Endothelial cell of umbilical vein (primary cell): ENCODE results near the gene DYRK3. TPM values are rescaled to one million over a fixed set of nuclear protein-coding genes. Genes with fewer than 3 reads are reported as not detected.

ENCODE experiments used
- BruUV-seq: library from RNA; stranded (reverse); fragments of 400-500 nt; replicated peaks from 2 replicates; lab custom pipeline; 2021; lab: Mats Ljungman, UMichigan
- CTCF ChIA-PET: fragments of 300-600, 350-600 bp; sonication (Branson Sonifier 250); formaldehyde crosslinking; loops from one replicate; lab custom pipeline; 2021; ENCODE audit warnings: antibody characterized with exemption, inconsistent platforms; lab: Charles Lee
- POLR2A ChIA-PET: fragments of 300-600, 350-600 bp; sonication (Branson Sonifier 250); formaldehyde crosslinking; loops from one replicate; lab custom pipeline; 2021; ENCODE audit warnings: antibody characterized with exemption, inconsistent platforms; lab: Charles Lee
- DNase-seq: peaks from one replicate; pipeline ENCODE4 v3.0.0-alpha.2; 2011; ENCODE audit warnings: low read depth, low spot score
- FAIRE-seq: peaks from 2 replicates; lab custom pipeline; 2011; peaks lifted over from hg19 to GRCh38; lab: Jason Lieb, UNC
- H2AFZ ChIP-seq: 2 replicates; pipeline ENCODE4 v1.6.0; 2012; ENCODE audit warnings: low read depth, low read length, control low read depth, inconsistent platforms
- H3K27ac ChIP-seq: 2 replicates; pipeline ENCODE4 v1.5.1; 2011; ENCODE audit warnings: low read depth, mild to moderate bottlenecking, control low read depth, low read length, moderate library complexity; ENCODE audit not compliant: insufficient read depth
- H3K27me3 ChIP-seq, 2 experiments: 2 replicates each; pipeline versions ENCODE4 v1.6.0 to v1.6.1; 2011; ENCODE audit warnings: low read length in 2 of 2, mixed read lengths in 1 of 2; ENCODE audit not compliant: control insufficient read depth in 2 of 2, insufficient read depth in 2 of 2
- H3K36me3 ChIP-seq, 2 experiments: 2 replicates in 1 of 2; 3 replicates in 1 of 2; pipeline ENCODE4 v1.5.1; 2011; ENCODE audit warnings: low read length in 2 of 2, mild to moderate bottlenecking in 1 of 2, moderate library complexity in 1 of 2; ENCODE audit not compliant: control insufficient read depth in 2 of 2, insufficient read depth in 2 of 2; ENCODE audit errors: extremely low read depth in 1 of 2
- H3K4me1 ChIP-seq: 3 replicates; pipeline ENCODE4 v1.5.1; 2011; ENCODE audit warnings: mild to moderate bottlenecking, low read length; ENCODE audit not compliant: control insufficient read depth, insufficient read depth; ENCODE audit errors: extremely low read depth
- H3K4me2 ChIP-seq: 2 replicates; pipeline ENCODE4 v1.6.1; 2011; ENCODE audit warnings: low read length, control low read depth, mixed read lengths; ENCODE audit not compliant: insufficient read depth
- H3K4me3 ChIP-seq, 3 experiments: fragments of 200-600 bp in 1 of 3; sonication (generic), shearing (Covaris generic) in 1 of 3; replicated peaks in 1 of 3; 2 replicates each; pipeline ENCODE4 v1.5.1; 2011 to 2016; ENCODE audit warnings: control low read depth in 3 of 3, low read length in 3 of 3, mild to moderate bottlenecking in 2 of 3, inconsistent platforms in 1 of 3, low read depth in 1 of 3, moderate library complexity in 1 of 3; ENCODE audit not compliant: insufficient read depth in 1 of 3
- H3K79me2 ChIP-seq: 2 replicates; pipeline ENCODE4 v1.6.0; 2012; ENCODE audit warnings: low read length, inconsistent platforms; ENCODE audit not compliant: control insufficient read depth, insufficient read depth
- H3K9ac ChIP-seq: replicated peaks from 2 replicates; pipeline ENCODE3; 2011; ENCODE audit warnings: low read length, control low read depth; ENCODE audit not compliant: insufficient read depth; ENCODE audit errors: extremely low read depth
- H3K9me1 ChIP-seq: replicated peaks from 3 replicates; pipeline ENCODE4 v1.6.0; 2011; ENCODE audit warnings: mild to moderate bottlenecking, low read length; ENCODE audit not compliant: control insufficient read depth, insufficient read depth; ENCODE audit errors: extremely low read depth
- H3K9me3 ChIP-seq: replicated peaks from 2 replicates; pipeline ENCODE4 v1.5.1; 2012; ENCODE audit warnings: low read length, inconsistent platforms; ENCODE audit not compliant: control insufficient read depth, insufficient read depth
- H4K20me1 ChIP-seq: replicated peaks from 2 replicates; pipeline ENCODE3; 2011; ENCODE audit warnings: mild to moderate bottlenecking, low read length; ENCODE audit not compliant: control insufficient read depth, insufficient read depth; ENCODE audit errors: extremely low read depth
- MAX ChIP-seq: IDR thresholded peaks from 2 replicates; pipeline ENCODE4 v1.6.1; 2011; ENCODE audit not compliant: insufficient read depth, insufficient read length
- MYC ChIP-seq: IDR thresholded peaks from one replicate; pipeline ENCODE4 v1.6.1; 2011; ENCODE audit warnings: mild to moderate bottlenecking, low read depth, low read length
- dilution Hi-C: fragments of 300-500 bp; cut with MboI; formaldehyde crosslinking; loops from one replicate; pipeline ENCODE4 v1.15.0; 2019; ENCODE audit warnings: low sequenced_read_pairs; ENCODE audit not compliant: extremely low pct_ligation_motif_present
- intact Hi-C: fragments of 100-400 bp; cut with micrococcal nuclease; formaldehyde crosslinking; loops from one replicate; pipeline ENCODE4 v1.10.0; 2022
- polyA plus RNA-seq, 4 experiments: library from polyadenylated mRNA; depleted of rRNA in 3 of 4; stranded (reverse) in 3 of 4; unstranded in 1 of 4; fragments of >200 nt; gene quantifications; 2 replicates each; pipeline versions ENCODE4 v1.2.1 to v1.2.3, GENCODE V29; 2011 to 2012; ENCODE audit warnings: missing spikeins in 1 of 4
- total RNA-seq: library from RNA; stranded (reverse); gene quantifications from 2 replicates; pipeline ENCODE4 v1.2.3, GENCODE V29; 2021

Gene DYRK3
- total and polyA plus RNA-seq, 2 donors (not counting 3 experiments of a cell fraction or from before 2014, with no cell fraction given) = 3.4 to 7.4 TPM

GRCh38 chr1:206656936-206657335, 21.6 kb downstream of the DYRK3 start:
- Histone ChIP-seq H3K27ac (no peak overlapping the region), H3K27me3 (peaks cover 14 to 23% of the 10 kb centered on the region in 2 experiments), H3K9me3 (no peaks in the 10 kb centered on the region), H3K4me1 (no peaks in the 10 kb centered on the region), H4K20me1 (no peaks in the 10 kb centered on the region), H3K9ac (no peak overlapping the region), H2AFZ (no peak overlapping the region), H3K79me2 (no peaks in the 10 kb centered on the region), H3K4me3 (no peak overlapping the region), H3K9me1 (no peaks in the 10 kb centered on the region), H3K36me3 (no peaks in the 10 kb centered on the region), H3K4me2 (no peak overlapping the region)
- FAIRE-seq (no peak), DNase-seq (no peak)
- no TSS peak for BruUV-seq
- CTCF ChIA-PET = interaction anchor here (0.8 to 15.0 kb wide), 5 partner anchors 9 to 256 kb away, joined by 3 to 663 read pairs (median 11); partner anchors contain the start of gene DYRK3
- TF ChIP-seq MYC = no peak
- no peak for TF ChIP-seq MAX
- POLR2A ChIA-PET = no interaction called here
- dilution Hi-C loops (no loop called here), intact Hi-C loops (no loop called here)

GRCh38 chr1:206657751-206658150, 22.4 kb downstream of the DYRK3 start:
- H3K4me3 ChIP-seq = no peak overlapping the region
- no peaks in the 10 kb centered on the region for H4K20me1 ChIP-seq
- TF ChIP-seq MYC = no peak
- BruUV-seq = no TSS peak
- H3K27ac ChIP-seq = no peak overlapping the region
- POLR2A ChIA-PET = no interaction called here
- intact Hi-C loops (loop anchor here (1.0 kb wide), 1 partner anchor 23 kb away; no protein-coding TSS in a partner anchor), dilution Hi-C loops (no loop called here)
- H3K36me3 ChIP-seq = no peaks in the 10 kb centered on the region
- peaks cover 21 to 25% of the 10 kb centered on the region in 2 experiments for H3K27me3 ChIP-seq
- no peaks in the 10 kb centered on the region for H3K79me2 ChIP-seq
- H3K9me1 ChIP-seq = no peaks in the 10 kb centered on the region
- H3K9me3 ChIP-seq = no peaks in the 10 kb centered on the region
- FAIRE-seq (no peak), DNase-seq (no peak)
- no peak overlapping the region for H2AFZ ChIP-seq
- H3K4me2 ChIP-seq = no peak overlapping the region
- no peak overlapping the region for H3K9ac ChIP-seq
- CTCF ChIA-PET = interaction anchor here (0.8 to 15.0 kb wide), 17 partner anchors 7 to 325 kb away, joined by 3 to 663 read pairs (median 5); partner anchors contain the start of genes DYRK3, EIF2D and RASSF5
- no peaks in the 10 kb centered on the region for H3K4me1 ChIP-seq
